ENCODE data around the gene ARL4D. TPM values are rescaled to one million over a fixed set of nuclear protein-coding genes. Genes with fewer than 3 reads are reported as not detected.
A peak's percentile ranks its signal among the peaks of the same experiment; 100 is the strongest.
"Not testable (repeated sequence)": the region's sequence is repeated elsewhere in the genome, so short reads cannot be mapped to it uniquely, and the experiment has no call there.

The ARL4D gene
- total and polyA plus RNA-seq, 11 donors: 2.2 to 16.2 (median 4.2) TPM

GRCh38 chr17:43389046-43389947, 9.5 kb upstream of the ARL4D start:
- Histone ChIP-seq H3K36me3 (no peaks in the 10 kb centered on the region), H3K27ac (peak overlapping the region; percentile 90 to 100 (median 98)), H3K4me3 (peak overlapping the region; percentile 38 to 75 (median 66)), H3K27me3 (no peaks in the 10 kb centered on the region), H3K4me1 (peaks cover 0 to 27% (median 14%) of the 10 kb centered on the region in 12 donors), H3K9me3 (no peaks in the 10 kb centered on the region)
- TF ChIP-seq CTCF (IDR thresholded peaks at IDR 0.05): peak; percentile 73 to 96 (median 82)
- peak in 1 of 2 donors; percentile 29 for TF ChIP-seq POLR2A (IDR thresholded peaks at IDR 0.05)
- WGBS, 4 donors: 2% methylated on average over 33 of the region's 33 CpGs
- peak; percentile 73 to 84 (median 82) for ATAC-seq
- intact Hi-C loops (cut with DNase I): loop anchor here in 6 of 10 donors (1.0 to 2.0 kb wide), 5 partner anchors 18 to 94 kb away; partner anchors contain the start of gene DHX8 (in 1 of the 6)
- DNase-seq: peak; percentile 82 to 90 (median 86)

- intact Hi-C loops (cut with DNase I): no loop called here
These were observed 6.4 kb upstream of the ARL4D start for GRCh38 chr17:43392397-43392796.

GRCh38 chr17:43393944-43394482, 4.8 kb upstream of the ARL4D start:
- WGBS, 4 donors: 28 to 32% (median 29%) methylated on average over 11 of the region's 11 CpGs
- Histone ChIP-seq H3K27me3 (no peaks in the 10 kb centered on the region), H3K4me3 (peak overlapping the region in 8 of 12 donors; percentile 4 to 31 (median 24)), H3K27ac (peak overlapping the region in 8 of 12 donors; percentile 19 to 79 (median 62)), H3K9me3 (no peaks in the 10 kb centered on the region), H3K36me3 (no peaks in the 10 kb centered on the region), H3K4me1 (peaks cover 0 to 34% (median 16%) of the 10 kb centered on the region in 12 donors)
- TF ChIP-seq CTCF (IDR thresholded peaks at IDR 0.05) (peak; percentile 88 to 97 (median 94)), POLR2A (IDR thresholded peaks at IDR 0.05) (no peak)
- intact Hi-C loops (cut with DNase I): loop anchor here (1.0 to 2.0 kb wide), 2 partner anchors 89 kb away; partner anchors contain the start of gene DHX8 (in 10 of the 10)
- DNase-seq: peak; percentile 79 to 91 (median 89)
- ATAC-seq: peak; percentile 45 to 64 (median 60)

More at GRCh38 chr17:43392397-43392796, 6.4 kb upstream of the ARL4D start:
- Histone ChIP-seq H3K27ac (no peak overlapping the region), H3K9me3 (no peaks in the 10 kb centered on the region), H3K4me1 (peaks cover 0 to 32% (median 18%) of the 10 kb centered on the region in 12 donors), H3K4me3 (no peak overlapping the region), H3K27me3 (no peaks in the 10 kb centered on the region), H3K36me3 (no peaks in the 10 kb centered on the region)
- no peak for ATAC-seq
- 86 to 92% (median 89%) methylated on average over 6 of the region's 6 CpGs for WGBS, 4 donors
- TF ChIP-seq CTCF (IDR thresholded peaks at IDR 0.05) (no peak), POLR2A (IDR thresholded peaks at IDR 0.05) (no peak)
- no peak for DNase-seq

GRCh38 chr17:43394696-43395095, 4.1 kb upstream of the ARL4D start:
- Histone ChIP-seq H3K4me1 (peaks cover 0 to 34% (median 13%) of the 10 kb centered on the region in 12 donors), H3K27ac (peak overlapping the region in 4 of 12 donors; percentile 56 to 79 (median 71))
- ATAC-seq, H3K27me3 ChIP-seq, H3K36me3 ChIP-seq, H3K4me3 ChIP-seq, DNase-seq, H3K9me3 ChIP-seq: not testable (repeated sequence)
- 89 to 96% (median 94%) methylated on average over 12 of the region's 12 CpGs for WGBS, 4 donors
- intact Hi-C loops (cut with DNase I): loop anchor here (1.0 to 2.0 kb wide), 2 partner anchors 88 to 89 kb away; partner anchors contain the start of gene DHX8 (in 10 of the 10)

Data from heart left ventricle (tissue), 16 donors.